ENCODE data around the gene MAP2K3.

Gene MAP2K3

DNA sequence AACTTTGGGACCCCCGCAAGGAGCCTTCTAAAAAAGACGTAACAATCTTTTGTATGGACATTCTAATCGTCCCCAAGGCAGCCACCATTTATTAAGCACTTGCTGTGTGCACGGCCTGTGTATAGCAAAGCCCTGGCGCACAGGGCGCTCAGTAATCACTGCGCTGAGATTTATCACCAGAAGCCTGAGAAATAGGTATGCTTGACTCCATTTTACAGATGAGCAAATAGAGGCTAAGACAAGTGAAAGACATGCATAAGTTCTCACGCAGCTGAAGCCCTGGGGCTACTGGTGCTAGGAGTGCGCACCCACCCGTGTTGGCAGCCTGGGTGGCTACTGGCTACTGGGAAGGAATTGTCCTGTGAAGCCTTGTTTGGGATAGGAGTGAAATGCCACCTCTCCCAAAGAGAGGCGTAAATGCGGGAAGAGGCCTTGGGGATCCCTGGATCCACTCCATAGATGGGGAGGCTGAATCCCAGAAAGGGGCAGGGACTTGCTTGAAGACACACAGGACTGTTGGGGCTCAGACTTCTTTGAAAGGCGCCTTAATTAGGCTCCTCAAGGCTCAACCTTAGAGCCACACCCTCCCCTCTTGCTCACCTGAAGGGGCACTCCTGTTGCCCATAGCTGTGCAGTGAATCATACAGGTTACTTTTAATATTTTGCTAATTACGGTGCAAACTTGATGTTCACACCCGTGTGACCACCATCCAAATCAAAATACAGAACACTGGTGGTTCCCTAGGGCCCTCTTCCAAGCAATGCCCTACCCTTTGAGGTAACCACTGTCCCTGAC is 30.7 kb upstream of the MAP2K3 start:
- no peak for DNase-seq

DNA sequence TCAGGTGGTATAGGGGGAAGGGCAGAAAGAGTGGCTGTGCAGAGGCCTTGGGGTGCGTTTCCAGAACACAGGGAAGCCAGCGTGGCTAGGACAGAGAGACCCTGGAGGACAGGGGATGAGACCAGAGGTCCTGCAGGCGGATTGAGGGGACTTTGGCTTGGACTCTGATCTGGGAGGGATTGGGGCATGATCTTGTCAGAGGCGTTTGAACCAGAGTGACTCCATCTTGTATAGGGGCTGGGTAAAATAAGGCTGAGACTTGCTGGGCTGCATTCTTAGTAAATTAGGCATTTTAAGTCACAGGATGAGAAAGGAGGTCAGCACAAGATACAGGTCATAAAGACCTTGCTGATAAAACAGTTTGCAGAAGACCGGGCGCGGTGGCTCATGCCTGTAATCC is 25.9 kb upstream of the MAP2K3 start:
- DNase-seq: no peak

DNA sequence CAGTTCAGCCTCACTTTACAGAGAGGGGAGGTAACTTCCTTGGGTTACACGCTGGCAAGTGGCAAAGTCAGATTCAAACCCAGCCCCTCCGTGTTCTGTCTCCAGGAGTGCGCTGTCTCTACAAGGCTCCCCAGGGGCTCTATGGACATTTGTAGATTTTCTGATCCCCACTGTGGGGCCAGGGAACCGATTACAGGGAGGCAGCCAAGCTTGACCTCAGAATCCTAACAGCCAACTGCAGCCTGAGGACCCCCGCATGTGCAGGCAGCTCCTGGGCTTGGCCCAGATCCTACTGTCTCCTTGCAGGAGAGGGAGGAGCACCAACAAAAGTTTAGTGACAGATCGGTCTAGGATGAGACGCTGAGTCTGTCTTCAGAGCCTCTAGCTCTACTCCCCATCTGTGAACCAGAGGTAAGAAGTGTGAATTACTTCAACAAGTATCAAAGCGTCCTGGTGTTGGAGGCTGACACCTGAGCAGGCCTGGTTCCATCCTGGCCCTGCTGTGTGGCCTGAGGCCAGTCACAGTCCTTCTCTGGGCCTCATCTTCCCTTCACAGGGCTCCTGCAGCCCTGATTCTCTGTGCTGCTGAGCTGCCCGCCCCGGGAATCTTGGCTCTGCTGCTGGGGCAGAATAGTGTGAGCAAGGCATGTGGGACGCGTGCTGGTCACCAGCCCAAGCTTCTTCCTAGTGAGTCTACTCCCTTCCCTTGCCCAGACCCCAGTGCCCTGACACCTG is 22.1 kb upstream of the MAP2K3 start:
- no peak for DNase-seq

DNA sequence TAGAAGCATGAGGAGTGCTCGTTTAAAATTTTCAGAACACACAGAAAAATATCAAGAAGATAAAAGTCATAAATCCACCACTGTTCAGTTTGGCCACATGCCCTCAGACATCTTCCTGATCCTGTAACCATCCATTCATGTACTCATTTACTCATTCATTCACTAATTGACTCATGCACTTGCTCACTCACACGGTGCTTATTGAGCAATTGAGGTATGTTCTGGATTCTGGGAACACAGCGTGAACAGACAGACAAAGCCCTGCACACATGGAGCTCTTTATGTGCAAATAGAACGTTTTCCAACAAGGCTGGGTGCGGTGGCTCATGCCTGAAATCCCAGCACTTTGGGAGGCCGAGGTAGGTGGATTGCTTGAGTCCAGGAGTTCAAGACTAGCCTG is 21.1 kb upstream of the MAP2K3 start:
- DNase-seq: no peak

DNA sequence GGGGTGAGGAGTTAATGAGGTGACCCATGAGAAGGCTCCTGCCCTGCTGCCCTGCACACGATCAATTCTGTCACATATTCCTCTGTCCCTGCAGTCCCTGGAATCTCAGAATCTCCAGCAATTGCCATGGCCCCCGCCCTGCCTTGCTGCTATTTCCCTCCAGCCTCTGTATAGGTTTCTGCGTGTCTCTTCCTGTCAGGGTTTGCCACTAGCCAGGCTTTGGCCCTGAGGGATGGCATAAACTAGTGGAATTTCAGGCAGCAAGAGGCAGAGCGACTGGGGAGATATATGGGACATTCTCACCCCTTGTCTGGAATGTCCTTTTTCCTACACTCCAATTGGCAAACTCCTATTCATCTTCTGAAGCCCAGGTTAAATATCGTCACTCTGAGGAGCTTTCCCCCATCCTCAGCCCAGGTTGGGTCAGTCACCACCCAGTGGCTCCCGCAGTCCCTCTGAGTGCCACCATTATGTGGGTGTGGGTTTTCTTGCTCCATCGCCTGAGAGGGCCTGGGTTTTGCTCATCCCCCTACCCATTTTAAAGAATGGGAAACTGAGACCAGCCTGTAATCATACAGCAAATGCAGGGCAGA is 15.8 kb upstream of the MAP2K3 start:
- no peak for DNase-seq

DNA sequence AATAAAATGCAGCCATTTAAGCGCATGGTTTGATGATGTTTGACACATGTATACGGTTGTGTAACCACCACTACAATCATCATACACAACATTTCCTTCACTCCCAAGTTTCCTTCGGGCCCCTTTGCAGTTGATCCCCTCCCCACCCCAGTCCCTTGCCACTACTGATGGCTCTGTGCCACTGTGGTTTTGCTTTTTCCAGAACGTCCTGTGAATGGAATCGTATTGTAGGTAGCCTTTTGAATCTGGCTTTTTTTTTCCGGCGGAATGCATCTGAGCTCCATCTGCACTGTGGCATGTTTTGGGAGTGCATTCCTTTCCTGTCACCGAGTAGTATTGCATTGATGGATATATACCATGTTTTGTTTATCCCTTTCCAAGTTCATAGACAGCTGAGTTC is 15.1 kb upstream of the MAP2K3 start:
- DNase-seq: no peak

DNA sequence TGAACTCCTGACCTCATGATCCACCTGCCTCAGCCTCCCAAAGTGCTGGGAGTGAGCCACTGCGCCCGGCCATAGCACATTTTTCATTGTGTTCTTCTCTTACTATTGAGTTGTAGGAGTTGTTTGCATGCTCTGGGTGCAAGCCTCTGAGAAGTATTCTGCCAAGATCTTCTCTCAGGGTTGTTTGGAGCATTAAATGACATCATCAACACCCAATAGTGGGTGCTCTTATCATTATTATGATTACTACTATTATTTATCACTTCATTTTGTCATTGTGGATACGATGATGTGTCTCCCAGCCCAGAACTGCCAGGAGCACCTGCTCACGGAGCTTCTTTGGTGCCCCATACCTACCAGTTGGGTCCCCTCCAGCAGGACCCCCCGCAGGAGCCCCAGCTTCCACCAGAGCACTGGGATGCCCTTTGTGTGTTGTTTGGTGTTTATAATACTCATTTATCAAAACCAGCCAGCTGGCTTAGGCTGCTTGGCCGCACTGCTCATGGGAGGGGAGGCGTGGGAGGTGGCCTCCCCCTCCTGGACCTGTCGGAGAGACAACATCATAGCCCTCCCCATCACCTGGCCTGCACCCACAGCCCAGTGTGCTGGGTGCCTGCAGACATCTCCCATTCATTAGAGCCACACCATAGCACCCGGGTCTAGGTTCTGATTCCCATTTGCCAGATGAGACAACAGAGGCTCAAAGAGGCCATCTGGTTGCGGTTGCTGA is 12.9 kb upstream of the MAP2K3 start:
- no peak for DNase-seq

DNA sequence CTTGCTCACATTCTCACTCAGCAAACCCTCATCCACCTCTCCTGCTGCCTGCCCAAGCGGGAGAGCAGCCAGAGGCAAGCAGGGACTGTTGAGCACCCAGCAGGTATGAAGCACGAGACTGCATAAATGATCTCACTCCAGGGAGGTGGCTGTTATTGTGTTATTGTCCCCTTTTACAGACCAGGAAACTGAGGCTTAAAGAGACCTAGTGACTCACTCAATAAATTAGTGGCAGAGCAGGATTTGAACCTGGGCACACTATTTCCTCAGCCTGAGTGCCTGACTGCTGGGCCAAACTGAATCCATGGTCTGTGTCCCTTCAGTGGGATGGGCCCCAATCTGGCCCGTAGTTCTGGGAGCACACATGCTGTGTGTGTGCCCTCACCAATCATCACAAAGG is 12.3 kb upstream of the MAP2K3 start:
- DNase-seq: no peak

DNA sequence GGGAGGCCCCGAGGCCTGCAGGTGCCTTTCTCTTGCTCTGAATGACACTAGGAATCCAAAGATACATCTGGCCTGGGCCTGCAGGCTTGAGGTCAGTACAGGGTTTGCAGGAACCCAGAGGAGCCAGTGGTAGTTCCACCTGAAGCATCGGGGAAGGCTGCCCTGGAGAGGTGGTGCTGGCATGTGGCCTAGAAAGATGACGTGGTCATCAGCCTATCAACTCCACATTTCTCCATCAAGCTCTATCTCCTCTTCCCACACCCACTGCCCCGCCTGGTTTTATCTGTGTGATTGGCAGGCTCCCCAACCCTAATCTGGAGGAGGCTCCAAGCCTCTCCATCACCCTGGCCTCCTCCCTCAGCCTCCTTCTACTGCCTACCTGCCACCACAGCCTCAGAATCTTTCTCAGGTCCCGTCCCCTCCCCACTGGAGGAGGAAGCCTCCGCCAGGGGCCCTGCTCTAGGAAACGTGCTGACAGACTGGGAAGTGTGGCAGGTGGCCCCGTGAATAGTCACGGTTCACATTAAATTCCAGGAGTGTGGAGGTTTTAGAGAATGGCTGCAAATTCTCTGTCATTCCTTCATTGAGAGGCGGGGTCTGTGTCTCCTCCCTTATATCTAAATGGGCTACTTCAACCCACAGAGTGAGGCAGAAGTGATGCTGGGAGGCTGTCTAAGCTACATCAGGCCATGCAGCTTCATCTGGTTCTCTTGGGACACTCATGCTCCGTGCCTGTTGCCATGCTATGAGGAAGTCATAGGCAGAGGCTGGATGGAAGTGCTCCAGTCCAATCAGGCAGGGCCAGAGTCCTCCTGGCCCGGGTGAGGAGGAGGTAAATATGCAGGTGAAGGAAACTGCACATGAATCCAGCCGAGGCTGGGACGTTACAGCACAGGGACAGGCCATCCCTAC is 11.4 kb upstream of the MAP2K3 start:
- DNase-seq: no peak

DNA sequence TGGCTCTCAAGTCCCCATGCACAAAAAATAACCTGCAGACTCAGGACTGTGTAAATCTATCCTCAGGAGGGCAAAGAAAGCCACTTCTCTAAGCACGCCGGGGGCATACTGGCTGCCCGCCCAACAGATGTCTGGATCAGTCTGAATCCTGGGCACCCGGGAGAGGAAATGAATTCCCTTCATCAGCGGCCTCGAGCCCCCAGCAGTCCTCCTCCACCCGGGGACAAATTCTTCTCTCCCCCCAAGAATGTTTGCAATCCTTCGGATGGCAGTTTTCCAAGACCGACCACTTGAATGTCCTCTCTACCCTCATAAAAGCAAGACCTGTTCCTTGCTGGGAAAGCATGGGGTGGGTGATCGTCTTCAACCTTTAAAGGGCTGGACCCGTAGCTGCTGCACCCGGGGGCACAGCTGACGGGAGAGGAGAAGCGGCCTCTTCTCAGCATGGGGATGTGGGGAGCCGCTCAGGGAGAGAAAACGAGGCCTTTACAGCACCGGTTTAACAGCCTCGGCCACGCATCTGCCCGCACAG is 9.4 kb upstream of the MAP2K3 start:
- DNase-seq: no peak

DNA sequence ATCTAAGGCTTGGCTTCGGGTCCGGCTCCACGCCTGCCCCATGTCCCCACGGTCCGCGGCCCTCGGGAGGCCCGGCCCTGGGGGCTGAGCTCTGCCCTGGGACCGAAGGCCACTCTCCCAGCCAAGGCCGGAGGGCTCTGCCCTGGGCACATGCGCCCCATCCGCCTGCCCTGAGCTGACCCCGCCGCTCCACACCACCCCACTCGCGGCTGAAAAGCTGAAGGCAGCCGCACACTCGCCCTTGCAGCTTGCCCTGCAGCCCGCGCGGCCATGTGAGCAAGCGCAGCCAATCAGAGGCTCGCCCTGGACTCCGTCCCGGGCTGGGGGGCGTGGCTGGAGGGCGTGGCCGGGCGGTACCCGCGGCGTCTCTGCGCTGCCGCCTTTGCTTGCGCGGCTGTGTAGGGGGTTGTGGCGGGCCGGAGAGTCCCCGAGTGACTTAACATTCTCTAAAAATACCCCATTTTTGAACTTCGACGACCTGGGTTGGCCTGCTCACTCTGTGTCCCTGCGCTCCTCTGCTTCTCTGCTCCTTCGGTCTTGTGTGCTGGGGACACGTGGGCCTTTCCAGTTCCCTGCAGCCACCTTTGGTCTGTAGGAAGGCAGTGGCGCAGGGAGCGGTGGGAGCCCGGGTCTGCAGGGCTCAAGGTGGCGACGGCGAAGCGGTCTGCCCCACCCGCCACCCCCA is 8.8 kb upstream of the MAP2K3 start:
- DNase-seq: peak; percentile 97

DNA sequence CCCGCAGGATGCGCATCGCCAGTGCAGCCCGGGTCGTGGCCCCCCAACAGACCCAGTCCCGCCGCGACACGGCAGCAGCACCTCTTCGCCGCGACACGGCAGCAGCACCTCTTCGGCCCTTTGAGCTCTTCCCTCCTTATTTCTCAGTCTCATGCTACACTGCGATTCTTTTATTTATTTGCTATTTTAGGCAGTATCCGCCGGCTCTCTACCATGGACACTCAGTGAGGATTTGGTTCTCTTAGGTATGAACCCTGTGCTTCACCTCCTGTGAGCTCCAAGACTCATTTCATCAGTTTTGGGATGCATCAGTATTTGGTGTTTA is 8.3 kb upstream of the MAP2K3 start:
- DNase-seq: no peak

DNA sequence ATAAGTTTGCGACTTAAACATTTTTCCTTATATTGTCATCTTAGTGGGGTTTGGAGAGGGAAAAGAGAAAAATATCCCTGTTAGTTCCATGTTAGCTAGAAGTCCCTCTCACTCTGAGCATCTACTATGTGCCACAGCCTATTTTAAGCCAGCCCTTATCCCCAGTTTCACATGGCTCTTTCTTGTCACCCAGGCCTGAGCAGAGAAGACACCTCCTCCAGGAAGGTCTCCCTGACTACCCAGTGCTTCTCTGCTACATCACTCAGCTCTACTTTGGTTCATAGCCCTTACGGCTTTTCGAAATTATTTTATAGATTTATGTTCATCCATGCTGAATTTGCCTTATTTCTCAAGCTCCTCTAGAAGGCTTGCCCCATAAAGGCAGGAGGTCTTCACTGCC is 7.2 kb upstream of the MAP2K3 start:
- no peak for DNase-seq

DNA sequence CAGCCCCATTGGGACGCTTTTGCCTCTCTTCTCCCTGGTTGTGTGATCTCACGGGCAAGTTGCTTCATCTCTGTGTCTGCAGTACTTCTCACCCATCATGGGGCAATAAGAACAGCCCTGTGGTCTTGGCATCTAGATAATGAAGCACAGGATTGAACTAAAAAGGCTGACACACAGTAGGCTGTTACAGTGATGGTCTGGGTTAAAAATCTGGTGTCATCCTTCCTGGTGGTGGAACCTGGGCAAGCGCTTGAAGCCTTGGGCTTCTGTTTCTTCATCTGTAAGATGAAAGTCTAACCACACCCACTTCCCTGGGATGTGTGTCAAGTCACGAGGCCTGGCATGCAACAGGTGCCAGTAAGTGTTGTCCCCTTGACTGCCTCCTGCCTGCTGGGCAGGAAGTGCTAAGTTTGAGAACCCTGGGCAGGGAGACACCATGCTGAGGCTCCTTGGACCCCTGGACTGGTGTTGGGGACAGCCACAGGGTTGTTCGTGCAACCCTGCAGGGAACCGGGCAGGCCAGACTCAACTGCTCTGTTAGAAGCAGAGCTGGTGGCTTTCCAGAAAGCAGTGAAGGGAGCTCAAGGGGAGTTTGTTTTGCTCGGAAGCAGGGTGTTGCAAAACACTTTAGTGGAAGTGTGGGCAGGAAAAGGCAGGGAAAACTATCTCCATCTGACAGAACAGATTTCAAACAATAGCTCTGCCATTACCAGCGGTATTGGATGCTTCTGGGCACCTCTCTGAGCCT is 5.9 kb upstream of the MAP2K3 start:
- DNase-seq: no peak

DNA sequence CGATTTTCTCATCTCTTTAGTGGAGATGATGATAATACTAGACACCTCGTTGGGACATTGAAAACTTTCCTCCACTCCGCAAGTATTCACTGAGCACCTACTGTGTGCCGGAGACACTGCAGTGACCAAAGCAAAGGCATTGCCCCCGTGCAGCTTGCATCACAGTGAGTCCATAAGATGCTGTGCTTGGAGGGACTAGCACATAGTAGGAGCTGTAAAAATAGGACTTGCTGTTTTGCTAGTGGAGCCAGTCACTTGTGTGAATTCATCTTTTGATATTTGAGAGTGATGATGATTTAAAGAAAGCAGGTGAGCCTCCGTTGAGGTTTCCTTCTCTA is 5.3 kb upstream of the MAP2K3 start:
- DNase-seq: no peak

DNA sequence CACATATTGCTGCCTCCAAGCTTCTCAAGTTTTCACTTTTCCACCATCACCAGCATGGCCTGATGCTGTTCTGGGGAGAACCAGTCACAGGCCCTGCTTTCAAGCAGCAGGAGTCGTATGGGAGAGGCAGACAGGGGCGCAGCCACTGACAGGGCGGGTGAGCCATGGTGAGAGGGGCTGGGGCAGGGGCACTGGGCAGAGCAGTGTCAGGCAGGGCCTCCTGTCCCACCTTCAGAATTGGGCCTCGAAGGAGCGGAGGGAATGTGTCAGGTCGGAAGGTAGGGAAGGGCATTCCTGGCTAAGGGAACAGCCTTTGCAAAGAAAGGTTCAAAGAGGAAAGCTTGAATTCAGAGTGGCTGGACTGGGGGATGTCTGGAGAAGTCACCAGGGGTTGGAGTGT is 4.9 kb upstream of the MAP2K3 start:
- no peak for DNase-seq

DNA sequence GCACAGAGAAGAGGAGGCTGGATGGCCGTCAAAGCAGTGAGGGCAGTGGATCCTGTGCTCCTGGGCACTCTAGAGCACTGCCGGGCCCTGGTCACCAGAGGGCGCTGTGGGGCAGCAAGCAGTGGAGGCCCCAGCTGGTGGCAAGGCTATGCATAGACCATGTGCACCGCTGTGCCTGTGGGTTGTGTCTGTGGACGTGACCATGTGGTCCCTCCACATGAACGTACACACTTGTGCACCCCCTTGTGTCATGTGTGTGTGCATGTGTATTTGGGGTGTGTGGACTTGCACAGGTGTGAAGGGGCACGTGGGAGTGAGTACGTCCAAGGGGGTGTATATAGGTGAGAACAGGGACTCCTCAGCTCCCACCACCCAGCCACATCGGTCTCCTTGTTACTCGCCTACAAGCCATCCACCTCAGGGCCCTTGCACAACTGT is 4.4 kb upstream of the MAP2K3 start:
- DNase-seq: peak; percentile 90

DNA sequence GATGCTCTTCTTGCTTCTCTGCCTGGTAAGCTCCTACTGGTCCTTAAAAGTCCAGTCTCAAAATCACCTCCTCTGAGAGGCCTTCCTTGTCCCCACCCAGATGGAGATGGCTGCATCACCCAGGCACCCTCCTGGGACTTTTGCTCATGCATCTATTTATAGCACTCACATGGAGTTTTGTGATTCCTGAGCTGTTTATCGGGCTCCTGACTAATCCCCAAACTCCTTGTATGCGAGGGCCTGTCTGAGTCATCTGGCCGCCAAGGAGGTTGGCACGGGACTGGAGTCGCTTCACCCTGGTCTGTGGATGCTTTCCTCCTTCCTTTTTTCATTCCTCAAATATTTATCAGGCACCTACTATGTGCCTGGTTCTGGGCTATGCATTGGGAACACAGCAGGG is 2.3 kb upstream of the MAP2K3 start:
- DNase-seq: no peak

DNA sequence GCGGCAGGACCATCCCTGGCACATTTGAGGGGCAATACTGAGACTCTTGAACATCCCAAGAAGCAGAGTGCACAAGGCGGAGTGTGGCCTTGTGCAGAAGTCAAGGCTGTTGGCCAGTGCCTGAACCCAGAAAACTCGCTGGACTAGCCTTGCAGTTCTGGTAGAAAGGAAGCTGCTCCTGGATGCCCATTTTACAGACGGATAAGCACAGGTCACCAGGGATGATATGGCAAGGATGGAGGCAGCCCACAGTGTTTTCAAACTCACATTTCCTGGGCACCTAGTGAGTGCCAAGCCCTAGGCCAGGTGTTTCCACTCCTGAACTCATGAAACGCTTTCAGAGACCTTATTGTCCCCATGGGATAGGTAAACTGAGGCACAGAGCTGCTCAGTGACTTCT is 1.7 kb upstream of the MAP2K3 start:
- DNase-seq: no peak

DNA sequence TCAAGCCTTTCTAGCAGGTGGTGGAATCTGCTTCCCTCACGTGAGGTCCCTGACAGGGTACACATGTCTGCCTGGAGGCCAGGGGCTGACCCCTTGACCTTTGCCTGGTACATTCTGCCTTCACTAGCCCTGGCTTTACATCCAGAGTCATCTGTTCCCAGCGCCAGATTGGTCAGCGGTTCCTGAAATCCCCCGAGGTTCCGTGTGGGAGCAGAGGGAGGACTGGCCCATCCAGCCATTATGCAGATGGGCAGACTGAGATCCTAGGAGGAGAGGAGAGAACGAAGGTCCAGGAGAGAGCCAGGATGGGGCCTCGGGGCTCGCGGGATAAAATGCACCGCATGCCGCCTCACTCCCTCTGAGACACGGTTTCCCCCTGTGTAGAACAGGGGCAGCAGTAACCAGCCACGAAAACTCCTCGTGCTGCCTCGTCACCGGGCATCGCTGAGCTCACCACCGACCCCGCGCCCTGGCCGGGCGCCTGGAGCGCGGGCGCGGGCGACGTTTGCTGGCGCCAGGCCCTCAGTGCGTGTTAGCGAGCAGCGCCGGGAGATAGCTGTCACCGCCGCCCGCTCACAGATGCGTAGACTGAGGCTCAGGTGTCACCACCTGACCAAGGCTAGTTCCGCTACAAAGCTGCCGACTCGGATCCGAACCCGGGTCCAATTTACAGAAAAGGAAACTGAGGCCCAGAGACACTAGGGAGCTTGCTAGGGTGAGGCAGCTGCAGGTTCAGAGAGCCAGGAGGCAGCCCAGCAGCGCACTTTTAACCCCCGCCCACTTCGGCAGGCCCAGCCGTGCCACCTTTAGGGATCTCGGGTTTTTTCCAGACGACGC is 811 bp upstream of the MAP2K3 start:
- DNase-seq: no peak
